ENCODE data around the gene MTMR3.

MTMR3 gene

GRCh38 chr22:30004694-30005093 lies 121.7 kb downstream of the MTMR3 start:
- Mint-ChIP-seq H3K9me3 (no peaks in the 10 kb centered on the region), H3K4me3 (no peak overlapping the region), H3K4me1 (no peaks in the 10 kb centered on the region), H3K36me3 (ENCODE audit: low read depth) (peaks cover 15% of the 10 kb centered on the region), H3K27ac (no peak overlapping the region), H3K27me3 (ENCODE audit: low read depth, poor library complexity) (no peaks in the 10 kb centered on the region)
- DNase-seq = no peak
- no peak for TF ChIP-seq CTCF (IDR thresholded peaks at IDR 0.05)

DNA sequence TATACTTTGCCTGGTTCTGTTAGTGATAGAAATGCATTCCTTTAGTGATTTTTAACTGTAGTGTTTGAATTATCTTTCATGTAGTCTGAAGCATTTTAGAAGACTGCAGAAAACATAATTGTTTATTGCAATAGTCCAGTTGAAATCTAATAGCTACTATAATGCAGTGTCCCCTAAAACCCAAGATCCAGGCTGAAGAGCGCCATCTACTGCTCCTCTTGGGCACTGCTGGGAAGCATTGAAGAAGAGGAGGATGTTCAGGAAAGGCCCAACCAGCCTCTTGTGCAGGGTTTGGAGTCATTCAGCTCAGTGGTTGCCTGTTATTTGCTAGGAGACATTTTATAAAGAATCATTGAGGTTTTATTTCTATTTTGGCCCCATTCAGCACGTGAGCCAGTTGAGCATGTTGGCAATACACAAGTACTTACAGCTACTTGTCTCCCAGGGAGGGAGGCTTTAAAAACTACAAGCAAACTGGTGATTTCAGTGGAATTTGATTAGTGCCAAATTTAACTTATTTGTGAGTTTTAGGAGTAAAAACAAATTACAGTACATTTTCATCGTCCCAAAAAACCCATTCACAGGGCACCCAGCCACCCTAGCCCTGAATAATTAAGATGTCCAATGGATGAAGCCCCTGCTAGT lies 122.4 kb downstream of the MTMR3 start:
- DNase-seq = peak; percentile 79
- no peak overlapping the region for H3K27ac Mint-ChIP-seq
- no peak overlapping the region for H3K4me3 Mint-ChIP-seq
- H3K4me1 Mint-ChIP-seq = no peaks in the 10 kb centered on the region
- H3K36me3 Mint-ChIP-seq (ENCODE audit: low read depth) = peaks cover 13% of the 10 kb centered on the region
- no peaks in the 10 kb centered on the region for H3K27me3 Mint-ChIP-seq (ENCODE audit: low read depth, poor library complexity)
- no peaks in the 10 kb centered on the region for H3K9me3 Mint-ChIP-seq
- peak; percentile 98 for TF ChIP-seq CTCF (IDR thresholded peaks at IDR 0.05)

- TF ChIP-seq CTCF (IDR thresholded peaks at IDR 0.05) = no peak
- no peaks in the 10 kb centered on the region for H3K9me3 Mint-ChIP-seq
- H3K4me3 Mint-ChIP-seq = no peak overlapping the region
- DNase-seq = no peak
- H3K36me3 Mint-ChIP-seq (ENCODE audit: low read depth) = peaks cover 12% of the 10 kb centered on the region
- peaks cover 6% of the 10 kb centered on the region for H3K4me1 Mint-ChIP-seq
- no peak overlapping the region for H3K27ac Mint-ChIP-seq
- H3K27me3 Mint-ChIP-seq (ENCODE audit: low read depth, poor library complexity) = no peaks in the 10 kb centered on the region
Observed at GRCh38 chr22:30007361-30007760, 124.4 kb downstream of the MTMR3 start.

- no peak overlapping the region for H3K27ac Mint-ChIP-seq
- TF ChIP-seq CTCF (IDR thresholded peaks at IDR 0.05) = no peak
- DNase-seq = no peak
- H3K27me3 Mint-ChIP-seq (ENCODE audit: low read depth, poor library complexity) = no peaks in the 10 kb centered on the region
- H3K36me3 Mint-ChIP-seq (ENCODE audit: low read depth) = peaks cover 14% of the 10 kb centered on the region
- no peaks in the 10 kb centered on the region for H3K9me3 Mint-ChIP-seq
- no peak overlapping the region for H3K4me3 Mint-ChIP-seq
- peaks cover 6% of the 10 kb centered on the region for H3K4me1 Mint-ChIP-seq
Observed at GRCh38 chr22:30008401-30008800, 125.4 kb downstream of the MTMR3 start.

- TF ChIP-seq CTCF (IDR thresholded peaks at IDR 0.05) = no peak
- Mint-ChIP-seq H3K27me3 (ENCODE audit: low read depth, poor library complexity) (no peaks in the 10 kb centered on the region), H3K9me3 (no peaks in the 10 kb centered on the region), H3K36me3 (ENCODE audit: low read depth) (peaks cover 20% of the 10 kb centered on the region), H3K27ac (no peak overlapping the region), H3K4me1 (peaks cover 12% of the 10 kb centered on the region), H3K4me3 (no peak overlapping the region)
- DNase-seq = no peak
Observed at GRCh38 chr22:30009478-30009877, 126.5 kb downstream of the MTMR3 start.

- no peaks in the 10 kb centered on the region for H3K9me3 Mint-ChIP-seq
- no peak for TF ChIP-seq CTCF (IDR thresholded peaks at IDR 0.05)
- DNase-seq = no peak
- peaks cover 30% of the 10 kb centered on the region for H3K36me3 Mint-ChIP-seq (ENCODE audit: low read depth)
- peak overlapping the region; percentile 43 for H3K27ac Mint-ChIP-seq
- H3K4me1 Mint-ChIP-seq = peaks cover 16% of the 10 kb centered on the region
- H3K4me3 Mint-ChIP-seq = no peak overlapping the region
- no peaks in the 10 kb centered on the region for H3K27me3 Mint-ChIP-seq (ENCODE audit: low read depth, poor library complexity)
Observed at GRCh38 chr22:30010789-30011405, 127.9 kb downstream of the MTMR3 start.
